ENCODE measurements around the gene WDR7. TPM values are rescaled to one million over a fixed set of nuclear protein-coding genes. Genes with fewer than 3 reads are reported as not detected.

WDR7 gene
- total RNA-seq, 2 experiments from 2014 or later, result 21.5 to 23.1 TPM

- intact Hi-C loops (cut with DNase I, micrococcal nuclease), result no loop called here
- POLR2A ChIA-PET, result no interaction called here
- ATAC-seq, result no peak
Measured at GRCh38 chr18:57026316-57026715, 375.2 kb downstream of the WDR7 start.

GRCh38 chr18:57027190-57027708, 376.1 kb downstream of the WDR7 start:
- no peaks in the 10 kb centered on the region for H3K27me3 Mint-ChIP-seq
- ChIA-PET CTCF (interaction anchor here (1.1 kb wide), 1 partner anchor 9 kb away, joined by 3 read pairs; no protein-coding TSS in a partner anchor), POLR2A (no interaction called here)
- H3K27ac Mint-ChIP-seq, result no peak overlapping the region
- H3K9me3 Mint-ChIP-seq (ENCODE audit: low read depth), result no peaks in the 10 kb centered on the region
- H3K36me3 Mint-ChIP-seq (ENCODE audit: low read depth), result peaks cover 19% of the 10 kb centered on the region
- DNase-seq (no peak), ATAC-seq (no peak)
- intact Hi-C loops (cut with DNase I, micrococcal nuclease), result no loop called here
- H3K4me1 Mint-ChIP-seq, result peaks cover 6% of the 10 kb centered on the region
- H3K4me3 Mint-ChIP-seq, result no peak overlapping the region

More at GRCh38 chr18:57026316-57026715, 375.2 kb downstream of the WDR7 start:
- peaks cover 6% of the 10 kb centered on the region for H3K4me1 Mint-ChIP-seq
- no peak for DNase-seq
- no peak overlapping the region for H3K27ac Mint-ChIP-seq
- no peak overlapping the region for H3K4me3 Mint-ChIP-seq
- H3K27me3 Mint-ChIP-seq, result no peaks in the 10 kb centered on the region
- peaks cover 20% of the 10 kb centered on the region for H3K36me3 Mint-ChIP-seq (ENCODE audit: low read depth)
- no peaks in the 10 kb centered on the region for H3K9me3 Mint-ChIP-seq (ENCODE audit: low read depth)
- CTCF ChIA-PET, result interaction anchor here (1.0 kb wide), 1 partner anchor 34 kb away, joined by 3 read pairs; no protein-coding TSS in a partner anchor

- DNase-seq, result no peak
- no peaks in the 10 kb centered on the region for H3K27me3 Mint-ChIP-seq
- peaks cover 6% of the 10 kb centered on the region for H3K4me1 Mint-ChIP-seq
- ChIA-PET CTCF (no interaction called here), POLR2A (no interaction called here)
- no peaks in the 10 kb centered on the region for H3K9me3 Mint-ChIP-seq (ENCODE audit: low read depth)
- intact Hi-C loops (cut with DNase I, micrococcal nuclease), result no loop called here
- H3K36me3 Mint-ChIP-seq (ENCODE audit: low read depth), result peaks cover 19% of the 10 kb centered on the region
- no peak overlapping the region for H3K27ac Mint-ChIP-seq
- H3K4me3 Mint-ChIP-seq, result no peak overlapping the region
- no peak for ATAC-seq
Measured at GRCh38 chr18:57029761-57030160, 378.6 kb downstream of the WDR7 start.

- no peaks in the 10 kb centered on the region for H3K27me3 Mint-ChIP-seq
Measured at GRCh38 chr18:57030417-57030816, 379.3 kb downstream of the WDR7 start.

GRCh38 chr18:57035590-57035989, 384.4 kb downstream of the WDR7 start:
- intact Hi-C loops (cut with DNase I, micrococcal nuclease), result no loop called here
- H3K9me3 Mint-ChIP-seq (ENCODE audit: low read depth), result no peaks in the 10 kb centered on the region
- H3K27me3 Mint-ChIP-seq, result peaks cover 2% of the 10 kb centered on the region
- POLR2A ChIA-PET, result no interaction called here
- H3K27ac Mint-ChIP-seq, result no peak overlapping the region
- no peak for DNase-seq
- CTCF ChIA-PET, result no interaction called here
- H3K4me1 Mint-ChIP-seq, result no peaks in the 10 kb centered on the region
- H3K36me3 Mint-ChIP-seq (ENCODE audit: low read depth), result peaks cover 2% of the 10 kb centered on the region
- H3K4me3 Mint-ChIP-seq, result no peak overlapping the region
- no peak for ATAC-seq

More at GRCh38 chr18:57030417-57030816, 379.3 kb downstream of the WDR7 start:
- ATAC-seq (no peak), DNase-seq (no peak)
- intact Hi-C loops (cut with DNase I, micrococcal nuclease), result no loop called here
- no peak overlapping the region for H3K4me3 Mint-ChIP-seq
- peaks cover 6% of the 10 kb centered on the region for H3K4me1 Mint-ChIP-seq
- ChIA-PET POLR2A (no interaction called here), CTCF (interaction anchor here (0.5 to 0.8 kb wide), 3 partner anchors 14 to 242 kb away, joined by 3 read pairs; no protein-coding TSS in a partner anchor)
- peaks cover 19% of the 10 kb centered on the region for H3K36me3 Mint-ChIP-seq (ENCODE audit: low read depth)
- H3K9me3 Mint-ChIP-seq (ENCODE audit: low read depth), result no peaks in the 10 kb centered on the region
- H3K27ac Mint-ChIP-seq, result no peak overlapping the region

- ATAC-seq, result no peak
- POLR2A ChIA-PET, result no interaction called here
- DNase-seq, result no peak
- Mint-ChIP-seq H3K27ac (no peak overlapping the region), H3K36me3 (ENCODE audit: low read depth) (peaks cover 2% of the 10 kb centered on the region), H3K4me1 (no peaks in the 10 kb centered on the region), H3K4me3 (no peak overlapping the region), H3K27me3 (peaks cover 4% of the 10 kb centered on the region), H3K9me3 (ENCODE audit: low read depth) (no peaks in the 10 kb centered on the region)
- intact Hi-C loops (cut with DNase I, micrococcal nuclease), result no loop called here
- CTCF ChIA-PET, result no interaction called here
Measured at GRCh38 chr18:57038395-57038794, 387.2 kb downstream of the WDR7 start.

GRCh38 chr18:57040175-57040574, 389.0 kb downstream of the WDR7 start:
- intact Hi-C loops (cut with DNase I, micrococcal nuclease), result no loop called here
- no peaks in the 10 kb centered on the region for H3K36me3 Mint-ChIP-seq (ENCODE audit: low read depth)
- no peak overlapping the region for H3K27ac Mint-ChIP-seq
- ATAC-seq (no peak), DNase-seq (no peak)
- no peak overlapping the region for H3K4me3 Mint-ChIP-seq
- H3K27me3 Mint-ChIP-seq, result peaks cover 6% of the 10 kb centered on the region
- ChIA-PET CTCF (no interaction called here), POLR2A (no interaction called here)
- no peaks in the 10 kb centered on the region for H3K9me3 Mint-ChIP-seq (ENCODE audit: low read depth)
- no peaks in the 10 kb centered on the region for H3K4me1 Mint-ChIP-seq

GRCh38 chr18:57043241-57043640, 392.1 kb downstream of the WDR7 start:
- ChIA-PET CTCF (no interaction called here), POLR2A (no interaction called here)
- H3K4me1 Mint-ChIP-seq, result no peaks in the 10 kb centered on the region
- no peak for DNase-seq
- no peak overlapping the region for H3K4me3 Mint-ChIP-seq
- H3K27me3 Mint-ChIP-seq, result peaks cover 6% of the 10 kb centered on the region
- ATAC-seq, result no peak
- intact Hi-C loops (cut with DNase I, micrococcal nuclease), result no loop called here
- H3K9me3 Mint-ChIP-seq (ENCODE audit: low read depth), result peaks cover 2% of the 10 kb centered on the region
- no peak overlapping the region for H3K27ac Mint-ChIP-seq
- no peaks in the 10 kb centered on the region for H3K36me3 Mint-ChIP-seq (ENCODE audit: low read depth)

GRCh38 chr18:57048351-57048750, 397.2 kb downstream of the WDR7 start:
- no peak overlapping the region for H3K27ac Mint-ChIP-seq
- peaks cover 2% of the 10 kb centered on the region for H3K9me3 Mint-ChIP-seq (ENCODE audit: low read depth)
- POLR2A ChIA-PET, result no interaction called here
- no peak overlapping the region for H3K4me3 Mint-ChIP-seq
- H3K27me3 Mint-ChIP-seq, result peaks cover 2% of the 10 kb centered on the region
- intact Hi-C loops (cut with DNase I, micrococcal nuclease), result no loop called here
- H3K36me3 Mint-ChIP-seq (ENCODE audit: low read depth), result no peaks in the 10 kb centered on the region
- CTCF ChIA-PET, result no interaction called here
- no peaks in the 10 kb centered on the region for H3K4me1 Mint-ChIP-seq
- DNase-seq, result no peak
- ATAC-seq, result no peak

- H3K36me3 Mint-ChIP-seq (ENCODE audit: low read depth), result no peaks in the 10 kb centered on the region
- CTCF ChIA-PET, result interaction anchor here (0.6 kb wide), 1 partner anchor 234 kb away, joined by 4 read pairs; no protein-coding TSS in a partner anchor
- intact Hi-C loops (cut with DNase I, micrococcal nuclease), result no loop called here
Measured at GRCh38 chr18:57048859-57049258, 397.7 kb downstream of the WDR7 start.

GRCh38 chr18:57050310-57050949, 399.3 kb downstream of the WDR7 start:
- CTCF ChIA-PET, result interaction anchor here (0.6 kb wide), 1 partner anchor 742 kb away, joined by 3 read pairs; no protein-coding TSS in a partner anchor
- no peak overlapping the region for H3K27ac Mint-ChIP-seq
- peaks cover under 1% of the 10 kb centered on the region for H3K27me3 Mint-ChIP-seq
- intact Hi-C loops (cut with DNase I, micrococcal nuclease), result no loop called here
- no peak for DNase-seq
- POLR2A ChIA-PET, result no interaction called here
- ATAC-seq, result no peak
- H3K36me3 Mint-ChIP-seq (ENCODE audit: low read depth), result no peaks in the 10 kb centered on the region
- H3K4me3 Mint-ChIP-seq, result no peak overlapping the region
- H3K9me3 Mint-ChIP-seq (ENCODE audit: low read depth), result peaks cover 2% of the 10 kb centered on the region
- H3K4me1 Mint-ChIP-seq, result no peaks in the 10 kb centered on the region

More at GRCh38 chr18:57048859-57049258, 397.7 kb downstream of the WDR7 start:
- POLR2A ChIA-PET, result no interaction called here
- no peak overlapping the region for H3K27ac Mint-ChIP-seq
- H3K4me1 Mint-ChIP-seq, result no peaks in the 10 kb centered on the region
- DNase-seq (no peak), ATAC-seq (no peak)
- peaks cover 2% of the 10 kb centered on the region for H3K9me3 Mint-ChIP-seq (ENCODE audit: low read depth)
- H3K27me3 Mint-ChIP-seq, result peaks cover 2% of the 10 kb centered on the region
- no peak overlapping the region for H3K4me3 Mint-ChIP-seq

- Mint-ChIP-seq H3K4me3 (no peak overlapping the region), H3K4me1 (no peaks in the 10 kb centered on the region), H3K27ac (no peak overlapping the region), H3K36me3 (ENCODE audit: low read depth) (no peaks in the 10 kb centered on the region), H3K27me3 (peaks cover 2% of the 10 kb centered on the region), H3K9me3 (ENCODE audit: low read depth) (no peaks in the 10 kb centered on the region)
- POLR2A ChIA-PET, result no interaction called here
- no peak for ATAC-seq
- no peak for DNase-seq
- intact Hi-C loops (cut with DNase I, micrococcal nuclease), result no loop called here
- CTCF ChIA-PET, result interaction anchor here (0.6 kb wide), 1 partner anchor 741 kb away, joined by 3 read pairs; no protein-coding TSS in a partner anchor
Measured at GRCh38 chr18:57051021-57051656, 400.0 kb downstream of the WDR7 start.
